Activated CD4-positive, alpha-beta T cell treated with anti-CD3 and anti-CD28 coated beads, Interleukin-2, amount 50 U/mL, for 1 hour (primary cell): ENCODE measurements around the gene CMBL.
"Not testable (repeated sequence)": the region's sequence is repeated elsewhere in the genome, so short reads cannot be mapped to it uniquely, and the experiment has no call there.

Experiments used
- DNase-seq: peaks from one replicate; pipeline ENCODE4 v3.0.0-alpha.2; 2020

CMBL gene

DNA sequence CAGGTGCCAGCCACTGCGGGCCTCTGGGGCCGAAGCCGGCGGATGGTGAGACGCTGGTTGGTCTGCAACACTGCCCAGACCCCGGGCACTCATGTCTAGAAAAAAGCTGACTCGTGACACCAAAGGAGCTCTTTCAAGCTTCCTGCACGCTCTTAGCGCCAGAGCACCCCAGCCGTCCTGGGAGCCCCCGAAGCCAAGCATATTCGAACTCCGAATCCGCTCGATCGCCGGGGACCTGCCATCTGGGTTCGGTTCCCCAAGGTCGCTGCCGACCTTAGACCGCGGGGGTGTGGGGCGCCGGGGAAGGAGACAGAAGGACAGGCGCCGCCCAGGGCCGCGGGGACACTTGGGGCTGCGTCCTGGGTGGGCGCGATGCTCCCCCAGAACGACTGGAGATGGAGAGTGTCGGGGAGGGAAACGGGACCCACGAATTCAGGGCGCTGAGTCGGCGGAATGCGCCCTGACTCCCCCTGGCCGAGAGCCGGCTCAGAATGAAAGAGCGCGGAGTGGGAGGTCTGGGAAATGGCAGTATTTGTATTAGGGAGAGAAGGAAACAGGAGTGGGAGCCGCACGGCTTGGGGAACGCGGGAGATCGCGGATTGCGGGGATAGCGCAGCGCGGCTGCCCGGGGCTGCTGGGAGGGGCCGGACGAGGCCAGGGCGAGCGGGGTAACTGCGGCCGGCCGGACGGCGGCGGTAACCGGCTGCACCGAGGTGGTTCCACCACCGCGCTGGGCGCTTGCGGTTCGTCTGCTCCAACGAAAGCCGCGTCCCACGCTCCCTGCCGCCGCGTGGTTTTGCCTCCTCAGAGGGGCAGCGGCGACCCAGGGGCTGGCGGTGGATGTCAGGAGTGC, 25.7 kb upstream of the CMBL start:
- DNase-seq: no peak

DNA sequence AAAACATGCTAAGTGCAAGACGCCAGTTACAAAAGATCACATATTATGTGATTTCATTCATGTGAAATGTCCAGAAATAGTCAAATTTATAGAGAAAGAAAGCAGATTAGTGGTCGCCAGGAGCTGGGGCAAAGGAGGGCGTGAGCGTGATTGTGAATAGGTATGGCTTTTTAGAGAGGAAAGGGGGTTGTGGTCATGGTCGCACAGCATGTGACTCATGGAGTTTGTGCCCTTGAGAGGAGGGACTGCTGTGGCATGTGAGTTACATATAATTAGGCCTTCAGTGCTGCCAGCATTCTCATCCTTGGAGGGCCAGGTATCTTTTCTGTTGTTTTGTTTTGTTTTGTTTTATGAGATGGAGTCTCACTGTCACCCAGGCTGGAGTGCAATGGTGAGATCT, 24.6 kb upstream of the CMBL start:
- DNase-seq: no peak

DNA sequence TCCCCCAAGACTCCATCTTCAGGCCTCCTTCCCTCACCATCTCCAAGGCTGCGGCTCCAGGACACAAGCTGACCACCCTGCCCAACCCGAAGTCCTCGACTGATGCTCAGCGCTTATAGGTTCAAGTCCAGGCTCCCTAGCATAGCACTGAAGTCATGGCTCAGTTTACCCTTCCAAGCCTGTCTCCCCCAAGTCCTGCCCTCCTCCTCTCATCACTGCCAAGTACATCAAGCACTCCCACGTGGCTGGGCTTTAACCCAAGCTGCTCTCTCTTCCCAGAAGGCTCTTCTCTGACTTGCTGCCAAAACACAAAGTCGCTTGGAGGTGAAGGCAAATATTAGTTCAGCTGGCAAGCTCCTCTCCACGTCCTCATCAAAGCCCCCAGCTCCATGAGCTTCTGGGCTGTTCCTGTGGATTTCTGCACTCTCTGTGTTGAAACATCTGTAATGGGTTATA, 23.7 kb upstream of the CMBL start:
- DNase-seq: no peak

DNA sequence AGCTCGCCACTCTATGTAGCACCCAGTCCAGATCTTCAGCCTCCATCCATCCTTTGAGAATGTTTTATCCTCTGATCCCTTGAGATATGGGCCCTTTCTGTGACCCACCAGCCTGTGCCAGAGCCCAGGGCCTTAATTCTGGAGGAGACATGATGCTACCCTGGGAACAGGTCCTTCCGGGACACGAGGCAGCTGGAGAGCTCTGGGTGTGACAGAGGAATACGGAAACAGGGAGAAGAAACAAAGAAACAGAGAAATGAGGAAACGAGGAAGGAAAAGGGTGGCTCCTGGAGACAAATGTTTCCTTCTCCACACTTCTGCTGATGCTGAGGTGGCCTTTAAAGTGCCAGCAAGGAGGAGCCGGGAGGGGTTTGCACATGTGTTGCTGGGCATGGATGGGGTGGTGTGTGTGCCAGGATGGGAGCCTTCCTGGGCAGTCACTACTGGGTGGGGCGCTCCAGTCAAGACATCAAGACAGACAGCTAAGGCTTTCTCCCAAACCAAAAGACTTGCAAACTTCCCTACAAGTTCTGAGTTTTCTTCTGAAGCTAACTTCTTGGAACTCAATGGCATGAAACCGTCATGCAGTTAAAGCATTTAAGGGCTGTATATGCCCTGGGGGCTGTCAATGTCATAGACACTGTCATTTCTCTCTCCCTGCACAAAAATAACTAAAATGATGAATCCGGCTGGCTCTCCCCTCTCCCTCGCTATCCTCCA, 23.0 kb upstream of the CMBL start:
- DNase-seq: no peak

DNA sequence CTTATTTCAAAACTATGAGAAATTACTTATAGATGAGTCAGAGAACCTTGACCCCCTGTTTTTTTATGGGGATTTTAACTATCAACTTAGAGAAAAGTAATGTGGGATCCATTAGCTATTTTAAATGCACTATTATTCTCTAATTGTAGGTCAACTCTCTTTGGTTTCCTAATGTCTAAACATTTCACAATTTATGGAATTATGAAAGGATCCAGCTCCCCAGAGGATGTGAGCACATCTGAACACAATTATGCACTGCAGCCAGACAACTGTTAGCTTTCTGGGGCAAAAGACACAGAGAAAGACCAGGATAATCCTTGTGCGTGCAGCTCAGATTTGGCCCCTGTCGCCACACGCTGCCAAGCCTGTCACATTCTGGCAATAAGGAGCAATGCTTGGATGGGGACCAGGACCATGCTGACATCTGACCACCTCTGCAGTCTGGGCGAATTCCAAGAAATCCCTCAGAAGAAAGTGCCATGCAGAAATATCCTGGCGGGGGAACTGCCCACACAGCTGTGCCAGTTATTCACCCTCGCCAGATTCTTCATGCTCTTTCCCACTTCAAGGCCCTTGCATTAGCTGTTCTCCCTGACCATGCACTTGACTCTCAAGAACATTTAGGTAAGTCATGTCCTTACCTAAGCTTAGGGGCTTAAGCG, 22.2 kb upstream of the CMBL start:
- DNase-seq: no peak

DNA sequence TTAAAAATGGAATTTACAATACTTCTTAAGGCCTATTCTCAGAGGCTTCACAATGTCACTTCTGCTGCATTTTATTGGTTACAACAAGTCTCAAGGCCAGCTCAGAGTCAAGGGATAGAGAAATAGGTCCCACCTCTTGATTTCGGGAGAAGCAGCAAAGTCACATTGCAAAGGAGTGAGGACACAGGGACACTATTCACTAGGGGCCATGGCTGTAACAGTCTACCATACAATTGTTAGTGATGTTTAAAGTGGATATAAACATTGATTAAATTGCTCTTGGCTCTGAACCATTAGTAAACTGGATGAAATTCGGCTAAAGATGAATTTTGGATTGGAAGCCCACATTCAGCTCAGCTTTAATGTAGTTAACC, 21.7 kb upstream of the CMBL start:
- no peak for DNase-seq

DNA sequence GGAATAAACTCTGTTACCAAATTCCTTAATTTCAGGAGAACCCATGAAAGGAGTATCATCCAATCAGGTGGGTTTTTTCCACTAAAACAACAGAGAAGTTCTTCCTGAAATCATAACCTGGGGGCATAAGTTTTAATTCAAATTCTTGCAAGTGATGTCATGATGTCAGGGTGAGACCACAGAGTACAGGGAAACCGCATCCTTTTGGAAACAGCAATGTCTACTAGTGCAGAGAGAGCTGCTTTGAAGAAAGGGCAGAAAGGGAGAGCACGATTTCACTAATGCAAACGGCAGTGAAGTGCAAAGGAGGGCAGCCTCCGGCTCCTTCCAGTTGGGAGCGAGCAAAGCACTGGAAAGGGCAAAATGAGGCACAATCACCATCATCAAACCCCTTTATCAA, 20.6 kb upstream of the CMBL start:
- DNase-seq: no peak

DNA sequence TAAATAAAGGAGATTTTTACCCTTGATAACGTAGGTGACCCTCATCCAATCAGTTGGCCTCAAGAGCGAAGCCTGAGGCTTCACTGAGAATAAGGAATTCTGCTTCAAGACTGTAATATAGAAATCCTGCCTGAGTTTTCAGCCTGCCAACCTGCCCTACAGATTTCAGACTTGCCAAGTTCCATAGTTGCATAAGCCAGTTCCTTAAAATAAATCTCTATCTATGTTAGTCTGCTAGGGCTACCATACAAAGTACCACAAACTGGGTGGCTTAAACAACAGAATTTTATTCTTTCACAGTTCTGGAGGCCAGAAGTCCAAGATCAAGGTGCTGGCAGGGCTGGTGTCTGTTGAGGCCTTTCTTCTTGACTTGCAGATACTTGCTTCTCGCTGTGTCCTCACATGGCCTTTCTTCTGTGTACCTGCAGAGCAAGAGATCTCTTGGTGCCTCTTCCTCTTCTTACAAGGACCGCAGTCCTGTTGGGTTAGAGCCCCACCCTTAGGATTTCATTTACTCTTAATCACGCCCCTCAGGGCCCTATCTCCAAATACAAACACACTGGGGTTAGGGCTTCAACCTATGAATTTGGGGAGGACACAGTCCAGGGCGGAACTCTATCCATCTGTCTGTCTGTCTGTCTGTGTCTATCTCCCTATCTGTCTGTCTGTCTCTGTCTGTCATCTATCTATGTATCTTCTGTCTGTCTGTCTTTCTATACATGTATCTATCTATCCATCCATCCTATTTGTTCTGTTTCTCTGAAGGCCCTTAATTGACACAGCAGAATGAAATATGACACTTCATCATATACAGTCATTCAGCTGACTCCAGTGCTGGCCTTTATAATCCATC, 17.0 kb upstream of the CMBL start:
- DNase-seq: no peak

DNA sequence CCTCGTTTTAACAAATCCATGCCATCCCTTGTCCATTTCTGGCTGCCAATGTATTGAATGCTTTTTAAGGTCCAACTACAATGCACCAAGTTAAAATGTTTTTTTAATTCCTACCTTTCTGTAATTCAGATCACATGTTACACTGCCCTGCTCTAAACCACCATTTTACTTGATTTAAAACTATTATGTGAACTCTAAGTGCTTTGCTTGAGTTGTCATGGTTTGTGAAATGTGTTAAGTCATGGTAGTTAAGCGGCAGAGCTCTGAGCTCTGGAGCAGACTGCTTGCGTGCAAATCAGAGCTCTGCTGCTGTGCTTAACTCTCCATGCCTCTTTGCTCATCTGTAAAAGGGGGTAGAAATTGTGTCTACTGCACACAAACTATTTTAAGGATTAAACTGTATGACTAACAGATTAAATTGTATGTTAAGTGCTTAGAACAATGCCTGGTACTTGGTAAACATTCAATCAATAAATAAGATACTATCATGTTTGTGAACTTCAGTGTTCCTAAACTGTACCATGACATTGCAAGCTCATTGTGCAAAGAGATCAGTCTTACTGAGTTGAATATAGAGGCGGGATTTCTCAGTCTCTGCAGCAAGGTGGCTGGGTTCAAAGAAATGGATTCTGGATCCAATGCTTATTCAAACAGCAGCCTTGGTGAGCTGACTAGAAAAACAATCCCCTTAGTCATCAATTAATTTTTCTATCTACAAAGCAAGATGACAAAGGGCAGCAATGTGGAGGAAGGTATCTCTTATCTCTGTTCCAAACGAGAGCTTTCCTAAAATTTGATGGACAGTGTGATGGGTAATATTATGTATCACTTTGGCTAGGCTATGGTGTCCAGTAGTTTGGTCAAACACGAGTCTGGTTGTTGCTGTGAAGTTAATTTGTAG, 16.1 kb upstream of the CMBL start:
- no peak for DNase-seq

DNA sequence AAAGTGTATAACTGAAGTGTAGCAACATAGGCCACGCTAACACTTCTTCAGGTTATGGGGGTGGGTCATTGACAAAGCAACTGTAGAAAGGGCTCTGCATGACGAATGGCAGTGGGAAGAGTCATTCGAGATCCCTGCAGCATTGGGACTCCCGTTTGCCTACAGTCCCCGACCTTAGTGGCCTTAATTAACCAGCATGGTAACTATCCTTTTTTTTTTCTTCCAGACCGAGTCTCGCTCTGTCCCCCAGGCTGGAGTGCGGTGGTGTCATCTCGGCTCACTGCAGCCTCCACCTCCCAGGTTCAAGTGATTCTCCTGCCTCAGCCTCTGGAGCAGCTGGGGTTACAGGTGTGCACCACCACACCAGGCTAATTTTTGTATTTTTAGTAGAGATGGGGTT, 14.2 kb upstream of the CMBL start:
- DNase-seq: no peak

DNA sequence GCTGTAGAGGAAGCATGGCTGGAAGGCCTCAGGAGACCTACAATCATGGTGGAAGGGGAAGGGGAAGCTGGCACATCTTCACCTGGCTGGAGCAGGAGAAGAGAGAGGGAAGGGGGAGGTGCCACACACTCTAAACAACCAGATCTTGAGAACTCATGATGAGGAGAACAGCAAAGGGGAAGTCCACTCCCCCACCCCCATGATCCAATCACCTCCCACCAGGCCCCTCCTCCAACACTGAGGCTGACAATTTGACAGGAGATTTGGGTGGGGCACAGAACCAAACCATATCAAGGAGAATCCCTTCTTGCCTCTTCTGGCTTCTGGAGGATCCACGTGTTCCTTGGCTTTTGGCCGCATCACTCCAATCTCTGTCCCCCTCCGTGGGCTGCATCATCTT, 13.1 kb upstream of the CMBL start:
- no peak for DNase-seq

DNA sequence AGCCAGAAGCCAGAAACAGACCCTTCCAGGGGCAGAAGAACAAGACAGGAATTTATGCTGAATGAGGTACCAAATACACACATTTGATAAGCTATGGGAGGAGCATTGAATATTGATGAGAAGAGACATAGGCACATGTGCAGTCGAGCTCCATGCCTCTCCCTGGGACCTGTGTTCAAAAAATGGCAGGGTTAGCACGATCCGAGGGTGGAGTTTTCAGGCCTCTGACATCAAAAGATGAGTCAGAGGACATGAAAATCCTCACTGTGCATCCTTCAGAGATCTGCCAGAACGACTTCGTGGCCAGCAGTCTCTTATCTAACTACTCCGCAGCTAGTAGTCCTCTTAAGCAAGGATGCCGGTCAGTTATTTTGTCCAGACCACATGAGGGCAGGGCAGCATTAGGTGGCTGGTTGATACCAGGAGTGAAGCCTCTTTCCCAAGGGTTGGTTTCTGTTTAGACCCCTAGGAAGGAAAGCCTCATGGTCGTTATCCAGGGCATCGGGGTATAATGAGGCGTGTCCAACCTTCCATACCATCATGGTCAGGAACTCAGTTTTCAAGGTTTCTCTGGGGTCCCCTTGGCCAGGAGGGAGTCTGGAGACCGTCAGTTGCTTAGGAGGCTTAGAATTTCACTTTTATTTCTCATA, 11.6 kb upstream of the CMBL start:
- no peak for DNase-seq

DNA sequence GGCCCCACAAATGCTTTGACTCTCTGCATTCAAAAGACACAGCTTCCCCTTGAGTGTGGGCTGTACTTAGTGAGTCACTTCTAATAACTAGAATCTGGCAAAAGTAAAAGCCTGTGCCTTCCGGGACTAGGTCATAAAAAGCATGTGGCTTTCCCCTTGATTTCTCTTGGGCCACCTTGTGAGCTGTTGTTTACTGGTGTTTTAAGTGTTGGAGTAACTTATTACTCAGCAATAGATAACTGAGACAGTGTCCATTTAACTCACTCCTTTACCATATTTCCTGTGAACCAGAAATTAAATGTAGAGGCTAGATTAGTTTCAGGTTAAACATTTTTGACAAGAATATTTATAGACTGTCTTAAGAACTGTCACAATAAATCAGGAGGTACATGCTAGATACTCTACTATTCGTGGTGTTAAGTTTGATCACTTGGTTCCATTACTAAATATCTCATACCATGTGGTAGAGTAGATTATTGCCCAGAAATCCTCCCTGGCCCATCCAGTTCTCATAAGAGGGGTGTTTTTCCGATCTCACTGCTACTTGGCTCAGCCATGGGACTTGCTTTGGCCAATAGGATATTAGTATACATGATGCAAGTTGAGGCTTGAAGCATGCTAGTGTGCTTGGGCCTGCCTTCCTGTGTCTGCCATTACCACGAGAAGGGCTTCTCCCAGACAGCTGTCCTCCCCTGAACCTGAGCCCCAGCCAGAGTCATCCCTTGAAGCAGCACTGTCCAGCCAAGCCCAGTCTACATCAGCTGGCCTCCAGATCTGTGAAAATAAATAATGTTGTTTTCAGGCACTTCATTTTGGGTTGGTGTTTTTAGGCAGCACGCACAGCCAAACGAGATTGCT, 10.4 kb upstream of the CMBL start:
- no peak for DNase-seq

DNA sequence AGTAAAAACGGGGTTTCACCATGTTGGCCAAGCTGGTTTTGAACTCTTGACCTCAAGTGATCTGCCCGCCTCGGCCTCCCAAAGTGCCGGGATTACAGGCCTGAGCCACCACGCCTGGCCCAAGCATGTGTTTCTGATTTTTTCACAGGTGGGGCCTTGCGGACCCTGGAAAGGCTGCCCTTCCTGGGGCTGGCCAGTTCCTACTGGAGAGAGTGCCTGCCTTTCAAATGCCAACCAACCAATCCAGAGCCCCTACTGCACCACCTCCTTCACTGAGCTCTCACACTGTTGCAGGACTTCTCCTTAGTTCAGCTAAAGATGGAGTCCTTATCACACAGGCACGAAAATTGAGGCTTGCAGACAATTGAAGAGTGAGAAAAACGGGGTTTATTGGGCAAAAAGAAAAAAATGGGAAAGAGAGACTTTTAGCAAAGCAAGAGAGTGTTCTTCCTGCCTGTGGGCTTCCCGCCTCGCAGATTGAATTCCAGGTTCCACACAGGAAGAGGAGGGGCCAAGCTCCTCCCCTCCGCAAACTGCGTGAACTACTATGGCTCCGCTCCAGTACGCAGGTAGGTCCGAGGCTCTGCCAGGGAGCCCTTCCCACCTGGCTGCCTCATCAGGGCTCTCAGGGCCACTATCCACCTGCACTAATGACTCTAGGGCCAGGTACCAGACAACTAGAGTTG, 8.3 kb upstream of the CMBL start:
- no peak for DNase-seq

DNA sequence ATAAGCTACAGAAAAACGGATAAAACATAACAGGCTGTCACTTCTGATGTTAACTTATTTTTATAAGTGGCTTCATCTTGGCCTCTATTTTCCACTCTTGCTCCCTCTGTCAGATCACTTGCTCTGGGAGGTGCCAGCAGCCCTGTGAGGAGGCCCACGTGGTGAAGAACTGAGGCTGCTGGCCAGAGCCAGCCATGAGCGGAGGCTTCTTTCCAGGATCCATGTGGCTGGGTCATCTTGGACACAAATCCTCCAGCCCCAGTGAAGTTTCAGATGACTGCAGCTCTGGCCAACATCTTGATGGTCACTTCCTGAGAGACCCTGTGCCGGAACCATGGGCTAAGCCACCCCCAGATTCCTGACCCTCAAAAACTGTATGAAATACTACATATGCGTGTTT, 7.5 kb upstream of the CMBL start:
- no peak for DNase-seq

DNA sequence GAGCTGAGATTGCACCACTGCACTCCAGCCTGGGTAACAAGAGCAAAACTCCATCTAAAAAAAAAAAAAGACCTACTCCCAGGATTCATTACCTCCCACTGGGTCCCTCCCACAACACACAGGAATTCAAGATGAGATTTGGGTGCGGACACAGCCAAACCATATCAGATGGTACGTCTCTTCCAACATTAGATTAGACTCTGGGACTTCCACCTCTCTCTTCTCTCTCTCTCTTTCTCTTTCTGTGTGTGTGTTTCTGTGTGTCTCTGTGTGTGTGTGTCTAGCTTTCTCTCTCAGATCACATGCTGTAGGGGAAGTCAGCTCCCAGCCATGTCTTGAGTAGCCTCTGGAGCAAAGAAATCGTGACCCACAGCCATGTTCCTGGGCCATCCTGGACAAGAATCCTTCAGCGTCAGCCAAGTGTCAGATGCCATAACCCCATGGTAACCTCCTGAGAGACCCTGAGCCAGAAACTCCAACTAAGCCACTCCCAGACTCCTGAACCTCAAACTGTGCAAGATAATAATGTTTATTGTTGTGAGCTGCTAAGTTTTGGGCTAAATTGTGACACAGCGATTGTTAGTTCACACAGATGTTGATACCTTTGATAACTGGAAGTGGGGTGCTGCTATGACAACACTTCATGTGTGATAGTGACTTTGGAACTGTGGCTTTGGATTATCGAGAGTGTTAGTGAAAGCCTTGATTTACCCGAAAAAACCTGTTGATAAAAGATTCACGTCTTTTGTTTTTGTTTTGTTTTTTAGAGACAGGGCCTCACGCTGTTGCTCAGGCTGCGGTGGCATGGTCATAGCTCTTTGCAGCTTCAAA, 4.1 kb upstream of the CMBL start:
- DNase-seq: no peak

DNA sequence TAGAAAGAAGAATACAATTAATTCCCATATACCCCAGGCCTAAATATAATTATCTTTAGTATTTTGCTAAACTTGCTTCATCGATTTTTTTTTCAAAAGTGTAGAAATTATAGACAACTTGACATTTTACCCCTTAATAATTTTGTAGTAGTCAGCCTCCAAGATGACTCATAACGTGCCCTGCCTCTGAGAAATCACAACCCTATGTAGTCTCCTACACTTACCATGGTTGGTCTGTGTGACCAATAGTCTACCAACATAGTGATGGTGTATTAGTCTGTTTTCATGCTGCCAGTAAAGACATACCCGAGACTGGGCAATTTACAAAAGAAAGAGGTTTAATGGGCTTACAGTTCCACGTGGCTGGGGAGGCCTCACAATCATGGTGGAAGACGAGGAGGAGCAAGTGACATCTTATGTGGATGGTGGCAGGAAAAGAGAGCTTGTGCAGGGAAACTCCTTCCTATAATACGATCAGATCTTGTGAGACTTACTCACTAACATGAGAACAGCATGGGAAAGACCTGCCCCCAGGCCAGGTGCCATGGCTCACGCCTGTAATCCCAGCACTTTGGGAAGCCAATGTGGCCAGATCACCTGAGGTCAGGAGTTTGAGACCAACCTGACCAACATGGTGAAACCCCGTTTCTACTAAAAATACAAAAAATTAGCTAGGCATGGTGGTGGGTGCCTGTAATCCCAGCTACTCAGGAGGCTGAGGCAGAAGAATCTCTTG, 3.3 kb upstream of the CMBL start:
- not testable (repeated sequence) for DNase-seq
